Mucosa of rectum (tissue), 2 donors: Measurements from ENCODE around the gene HYCC1.
"Not testable (repeated sequence)": the region's sequence is repeated elsewhere in the genome, so short reads cannot be mapped to it uniquely, and the experiment has no call there.

Experiments
- H3K27ac ChIP-seq, 2 donors: one replicate each; pipeline ENCODE4 v1.7.0; 2013; ENCODE audit warnings: inconsistent platforms in 2 of 2, low read depth in 2 of 2, low read length in 2 of 2
- H3K27me3 ChIP-seq, 2 donors: one replicate each; pipeline ENCODE4 v1.7.0; 2013; ENCODE audit warnings: low read length in 2 of 2; ENCODE audit not compliant: control insufficient read depth in 2 of 2, insufficient read depth in 2 of 2
- H3K36me3 ChIP-seq, 2 donors: one replicate each; pipeline ENCODE4 v1.7.0; 2013; ENCODE audit warnings: low read length in 2 of 2; ENCODE audit not compliant: control insufficient read depth in 2 of 2, insufficient read depth in 2 of 2
- H3K4me1 ChIP-seq, 2 donors: one replicate each; pipeline ENCODE4 v1.7.0; 2013; ENCODE audit warnings: low read length in 2 of 2, mild to moderate bottlenecking in 1 of 2; ENCODE audit not compliant: control insufficient read depth in 2 of 2, insufficient read depth in 2 of 2
- H3K4me3 ChIP-seq, 2 donors: one replicate each; pipeline ENCODE4 v1.7.0; 2013; ENCODE audit warnings: low read length in 2 of 2
- H3K9ac ChIP-seq, 2 donors: one replicate each; pipeline ENCODE4 v1.7.0; 2013; ENCODE audit warnings: low read length in 2 of 2, low read depth in 1 of 2, mild to moderate bottlenecking in 1 of 2
- H3K9me3 ChIP-seq, 2 donors: one replicate each; pipeline ENCODE4 v1.7.0; 2013; ENCODE audit warnings: low read length in 2 of 2; ENCODE audit not compliant: control insufficient read depth in 2 of 2
- donor health status: healthy.
- donor health status: Normal muscosa, but diverticular disease.

The HYCC1 gene

DNA sequence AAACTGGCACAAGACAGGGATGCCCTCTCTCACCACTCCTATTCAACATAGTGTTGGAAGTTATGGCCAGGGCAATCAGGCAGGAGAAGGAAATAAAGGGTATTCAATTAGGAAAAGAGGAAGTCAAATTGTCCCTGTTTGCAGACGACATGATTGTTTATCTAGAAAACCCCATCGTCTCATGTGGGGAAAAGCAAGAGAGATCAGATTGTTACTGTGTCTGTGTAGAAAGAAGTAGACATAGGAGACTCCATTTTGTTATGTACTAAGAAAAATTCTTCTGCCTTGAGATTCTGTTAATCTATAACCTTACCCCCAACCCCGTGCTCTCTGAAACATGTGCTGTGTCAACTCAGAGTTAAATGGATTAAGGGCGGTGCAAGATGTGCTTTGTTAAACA lies 25.7 kb upstream of the HYCC1 start:
- H3K9ac ChIP-seq, H3K4me3 ChIP-seq, H3K9me3 ChIP-seq, H3K4me1 ChIP-seq, H3K36me3 ChIP-seq, H3K27ac ChIP-seq, H3K27me3 ChIP-seq: not testable (repeated sequence)

DNA sequence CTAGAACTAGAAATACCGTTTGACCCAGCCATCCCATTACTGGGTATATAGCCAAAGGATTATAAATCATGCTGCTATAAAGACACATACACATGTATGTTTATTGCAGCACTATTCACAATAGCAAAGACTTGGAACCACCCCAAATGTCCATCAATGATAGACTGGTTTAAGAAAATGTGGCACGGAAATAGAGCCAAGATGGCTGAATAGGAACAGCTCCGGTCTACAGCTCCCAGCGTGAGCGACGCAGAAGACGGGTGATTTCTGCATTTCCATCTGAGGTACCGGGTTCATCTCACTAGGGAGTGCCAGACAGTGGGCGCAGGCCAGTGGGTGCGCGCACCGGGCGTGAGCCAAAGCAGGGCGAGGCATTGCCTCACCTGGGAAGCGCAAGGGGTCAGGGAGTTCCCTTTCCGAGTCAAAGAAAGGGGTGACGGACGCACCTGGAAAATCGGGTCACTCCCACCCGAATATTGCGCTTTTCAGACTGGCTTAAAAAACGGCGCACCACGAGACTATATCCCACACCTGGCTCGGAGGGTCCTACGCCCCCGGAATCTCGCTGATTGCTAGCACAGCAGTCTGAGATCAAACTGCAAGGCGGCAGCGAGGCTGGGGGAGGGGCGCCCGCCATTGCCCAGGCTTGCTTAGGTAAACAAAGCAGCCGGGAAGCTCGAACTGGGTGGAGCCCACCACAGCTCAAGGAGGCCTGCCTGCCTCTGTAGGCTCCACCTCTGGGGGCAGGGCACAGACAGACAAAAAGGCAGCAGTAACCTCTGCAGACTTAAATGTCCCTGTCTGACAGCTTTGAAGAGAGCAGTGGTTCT lies 21.8 kb upstream of the HYCC1 start:
- not testable (repeated sequence) for H3K9me3 ChIP-seq, H3K27me3 ChIP-seq, H3K4me1 ChIP-seq, H3K4me3 ChIP-seq, H3K27ac ChIP-seq, H3K36me3 ChIP-seq, H3K9ac ChIP-seq

- Histone ChIP-seq H3K4me3 (no peak overlapping the region), H3K9me3 (no peaks in the 10 kb centered on the region), H3K4me1 (no peaks in the 10 kb centered on the region), H3K27ac (no peak overlapping the region), H3K27me3 (peaks cover 0 to 2% of the 10 kb centered on the region in 2 donors), H3K36me3 (no peaks in the 10 kb centered on the region), H3K9ac (no peak overlapping the region)
These were observed 13.3 kb upstream of the HYCC1 start for GRCh38 chr7:23027261-23027660.

DNA sequence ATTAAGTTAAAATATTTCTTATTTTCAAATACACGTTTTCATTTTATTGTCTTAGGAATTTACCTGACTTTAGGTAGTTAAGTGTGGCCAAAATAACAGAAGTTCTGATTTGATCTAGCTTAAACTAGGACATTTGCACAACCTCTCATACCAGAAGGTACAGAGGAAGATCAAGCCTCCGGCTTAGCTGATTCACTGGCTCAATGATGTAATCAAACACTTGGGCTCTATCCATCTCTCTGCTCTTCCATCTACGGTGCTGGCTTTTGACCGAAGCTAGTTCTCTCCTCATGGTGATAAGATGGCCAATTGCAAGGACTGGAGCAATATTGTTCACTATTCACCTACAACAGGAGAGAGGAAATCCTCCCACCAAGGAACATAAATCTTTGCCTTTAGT lies 12.2 kb upstream of the HYCC1 start:
- Histone ChIP-seq H3K4me1 (no peaks in the 10 kb centered on the region), H3K4me3 (no peak overlapping the region), H3K9me3 (no peaks in the 10 kb centered on the region), H3K27ac (no peak overlapping the region), H3K27me3 (peaks cover 0 to 2% of the 10 kb centered on the region in 2 donors), H3K9ac (no peak overlapping the region), H3K36me3 (no peaks in the 10 kb centered on the region)

DNA sequence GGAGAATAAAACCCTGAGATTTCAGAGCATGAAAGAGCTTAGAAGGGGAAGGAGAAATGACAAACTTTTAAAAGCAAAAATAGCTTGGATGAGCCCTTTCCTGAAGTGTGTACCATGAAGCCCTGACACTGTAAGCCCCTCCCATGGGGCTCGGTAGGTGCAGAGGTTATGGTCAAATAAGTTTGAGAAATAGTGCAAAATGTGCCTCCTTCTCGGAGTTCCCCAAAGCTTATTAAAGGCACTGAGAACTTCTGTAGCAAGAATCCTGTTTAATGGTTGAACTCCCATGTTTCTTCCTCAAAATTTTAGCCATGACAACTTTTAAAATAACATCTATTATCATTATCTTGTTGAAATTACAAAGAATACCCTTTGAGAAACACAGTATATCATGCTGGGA lies 10.5 kb upstream of the HYCC1 start:
- no peaks in the 10 kb centered on the region for H3K4me1 ChIP-seq
- H3K9ac ChIP-seq: no peak overlapping the region
- H3K27me3 ChIP-seq: peaks cover 0 to 2% of the 10 kb centered on the region in 2 donors
- no peaks in the 10 kb centered on the region for H3K36me3 ChIP-seq
- H3K4me3 ChIP-seq: no peak overlapping the region
- H3K27ac ChIP-seq: no peak overlapping the region
- H3K9me3 ChIP-seq: no peaks in the 10 kb centered on the region

DNA sequence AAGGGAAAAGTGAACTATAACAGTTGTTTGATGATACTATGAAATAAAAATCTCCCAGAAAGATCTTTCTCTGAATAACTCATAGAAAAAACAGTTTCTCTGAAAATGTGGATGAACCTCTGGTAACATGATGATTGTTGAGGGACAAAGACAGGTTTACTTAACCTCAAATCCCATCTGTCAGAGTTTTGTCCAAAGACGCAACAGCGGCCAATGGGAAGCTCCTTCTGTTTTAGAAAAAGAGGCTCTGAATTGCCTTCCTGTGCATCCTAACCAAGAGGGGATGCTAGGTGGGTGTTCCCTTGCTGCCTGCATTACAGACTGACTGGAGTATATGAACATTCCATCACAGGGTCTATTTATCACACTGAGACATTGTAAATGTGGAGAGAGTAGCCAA lies 8.9 kb upstream of the HYCC1 start:
- no peaks in the 10 kb centered on the region for H3K36me3 ChIP-seq
- no peaks in the 10 kb centered on the region for H3K9me3 ChIP-seq
- no peak overlapping the region for H3K27ac ChIP-seq
- no peak overlapping the region for H3K9ac ChIP-seq
- H3K4me3 ChIP-seq: no peak overlapping the region
- no peaks in the 10 kb centered on the region for H3K4me1 ChIP-seq
- H3K27me3 ChIP-seq: peaks cover 0 to 2% of the 10 kb centered on the region in 2 donors

- Histone ChIP-seq H3K27ac (no peak overlapping the region), H3K4me3 (no peak overlapping the region), H3K27me3 (no peaks in the 10 kb centered on the region), H3K9me3 (no peaks in the 10 kb centered on the region), H3K4me1 (no peaks in the 10 kb centered on the region), H3K9ac (no peak overlapping the region), H3K36me3 (no peaks in the 10 kb centered on the region)
These were observed 8.4 kb upstream of the HYCC1 start for GRCh38 chr7:23022258-23022769.

DNA sequence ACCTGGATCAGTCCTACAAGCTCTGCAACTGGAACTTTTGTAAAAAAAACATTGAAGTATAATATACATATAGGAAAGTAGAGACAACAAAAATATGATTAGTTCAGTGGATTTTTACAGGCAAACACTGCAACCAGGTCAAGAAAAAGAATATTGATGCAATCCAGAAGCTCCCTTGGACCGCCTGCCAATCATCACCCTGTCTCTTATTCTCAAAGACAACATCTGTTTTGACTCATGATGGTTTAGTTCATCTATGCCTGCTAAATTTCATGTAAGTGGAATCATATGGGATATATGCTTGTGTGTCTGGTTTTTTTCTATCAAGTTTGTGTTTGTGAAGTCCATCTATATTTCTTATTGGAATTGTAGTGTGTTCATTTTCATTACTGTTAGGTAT lies 7.7 kb upstream of the HYCC1 start:
- no peak overlapping the region for H3K27ac ChIP-seq
- H3K4me3 ChIP-seq: no peak overlapping the region
- no peaks in the 10 kb centered on the region for H3K4me1 ChIP-seq
- no peak overlapping the region for H3K9ac ChIP-seq
- H3K27me3 ChIP-seq: no peaks in the 10 kb centered on the region
- no peaks in the 10 kb centered on the region for H3K36me3 ChIP-seq
- no peaks in the 10 kb centered on the region for H3K9me3 ChIP-seq

DNA sequence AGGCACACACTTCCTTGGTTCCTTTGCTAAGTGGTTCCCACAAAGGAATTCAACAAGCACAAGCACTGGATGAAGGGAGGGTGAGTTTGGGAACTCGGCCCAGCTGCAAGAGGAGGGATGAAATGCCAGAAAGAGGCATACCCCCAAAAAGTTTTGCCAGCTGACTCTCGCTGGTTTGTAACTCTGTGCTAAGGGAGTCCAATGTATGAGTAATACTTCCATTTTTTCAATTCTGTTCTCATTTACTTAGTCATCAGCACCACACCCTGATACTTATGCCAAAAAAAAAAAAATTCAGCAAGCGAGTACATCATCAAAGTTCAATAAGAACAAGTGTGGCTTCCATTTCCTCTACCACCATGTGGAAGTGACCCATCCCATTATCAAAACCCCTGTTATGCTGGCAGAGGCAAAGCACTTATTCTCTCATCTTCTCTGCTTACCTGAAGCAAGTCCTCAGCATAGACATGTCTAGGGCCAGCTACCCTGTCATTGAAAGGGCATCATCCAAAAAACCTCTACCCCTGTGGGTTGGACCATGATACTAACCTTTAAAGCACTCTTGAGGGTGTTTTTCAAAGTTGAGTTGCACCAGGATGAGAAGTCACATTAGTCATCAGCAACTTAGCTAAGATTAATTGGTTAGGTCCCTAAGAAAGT lies 6.9 kb upstream of the HYCC1 start:
- Histone ChIP-seq H3K4me1 (no peaks in the 10 kb centered on the region), H3K36me3 (no peaks in the 10 kb centered on the region), H3K9me3 (no peaks in the 10 kb centered on the region), H3K4me3 (no peak overlapping the region), H3K27ac (peak overlapping the region in 1 of 2 donors; percentile 14), H3K9ac (no peak overlapping the region), H3K27me3 (no peaks in the 10 kb centered on the region)

GRCh38 chr7:23018750-23019149 lies 4.8 kb upstream of the HYCC1 start:
- Histone ChIP-seq H3K27me3 (no peaks in the 10 kb centered on the region), H3K4me3 (no peak overlapping the region), H3K9ac (no peak overlapping the region), H3K36me3 (no peaks in the 10 kb centered on the region), H3K27ac (no peak overlapping the region), H3K9me3 (no peaks in the 10 kb centered on the region), H3K4me1 (peaks cover 0 to 2% of the 10 kb centered on the region in 2 donors)
